Measurements from ENCODE around the gene PIH1D2.

Gene PIH1D2, protein sequence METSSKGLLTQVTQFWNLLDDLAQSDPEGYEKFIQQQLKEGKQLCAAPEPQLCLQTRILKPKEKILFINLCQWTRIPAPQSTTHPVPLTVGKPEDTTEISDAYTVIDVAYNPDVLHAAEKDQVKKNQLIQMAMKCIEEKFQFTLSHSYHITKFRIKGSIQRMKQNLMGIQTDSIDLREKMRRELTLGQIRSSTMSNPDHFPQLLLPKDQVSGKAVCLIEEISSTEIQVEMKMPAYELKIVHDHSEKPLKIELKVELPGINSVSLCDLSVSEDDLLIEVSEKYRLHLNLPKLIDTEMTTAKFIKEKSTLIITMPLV

DNA sequence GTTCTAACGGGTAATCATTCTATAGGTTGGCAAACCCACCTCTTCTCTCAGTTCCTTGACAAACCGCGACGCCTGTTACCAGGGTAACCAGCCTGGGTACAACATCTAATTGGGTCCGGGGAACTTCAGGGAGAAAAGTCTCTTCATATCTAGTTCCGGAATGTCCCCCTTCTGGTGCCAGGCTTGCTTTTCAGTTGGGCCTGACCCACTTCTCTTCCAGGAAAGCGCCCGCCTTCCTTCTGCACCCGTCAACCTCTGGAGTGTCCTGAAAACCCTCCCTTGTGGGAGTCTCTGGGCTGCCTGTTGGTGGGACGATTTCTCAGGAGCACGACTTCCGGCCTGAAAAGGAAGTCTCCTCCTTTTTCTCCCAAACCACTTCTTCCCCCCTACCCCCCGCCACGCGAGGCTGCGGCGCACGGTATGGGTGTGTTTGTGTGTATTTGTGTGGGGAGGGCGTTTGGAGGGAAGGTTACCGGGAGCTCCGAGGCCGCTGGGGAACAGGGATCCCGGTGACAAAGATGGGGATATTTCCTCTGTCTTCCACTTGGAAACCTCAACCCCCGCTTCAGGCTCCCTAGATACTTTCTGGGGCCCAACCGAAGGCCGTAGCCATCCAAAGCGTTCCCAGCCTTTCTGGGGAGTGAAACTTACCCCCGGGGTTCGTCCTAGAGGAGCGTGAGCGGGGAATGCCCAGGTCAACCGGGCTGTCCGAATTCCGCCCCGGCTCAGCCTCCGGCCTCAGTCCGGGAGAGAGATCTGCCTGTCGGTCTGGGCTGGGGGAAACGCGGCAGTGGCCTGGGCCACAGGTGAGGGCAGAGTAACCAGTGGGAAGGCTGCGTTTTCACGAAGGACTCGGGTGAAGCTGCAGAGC is at the start of gene PIH1D2, which contains the start of gene NKAPD1:
Gene PIH1D2, minus strand, starts transcription at position 77 of the 871 bp plus-strand sequence. CDS start 843 bp downstream, outside the sequence.
Gene NKAPD1, plus strand, starts transcription at position 359 of the 871 bp plus-strand sequence. CDS start 1,276 bp downstream, outside the sequence.
- no peak for TF ChIP-seq CTCF (IDR thresholded peaks at IDR 0.05; ENCODE audit: low read depth, low read length)
- no peaks in the 10 kb centered on the region for H3K9me3 ChIP-seq (ENCODE audit: severe bottlenecking)
- peaks cover 33% of the 10 kb centered on the region for H3K36me3 ChIP-seq
- H3K4me3 ChIP-seq (ENCODE audit: low read depth, low read length): peak within 1 kb of the TSS; percentile 80
- H3K27me3 ChIP-seq (ENCODE audit: insufficient read depth, low read depth, severe bottlenecking): no peaks in the 10 kb centered on the region
- H3K27ac ChIP-seq: peak within 1 kb of the TSS; percentile 98
- peak; percentile 76 for DNase-seq

- no peak overlapping the region for H3K27ac ChIP-seq
- no peak for TF ChIP-seq CTCF (IDR thresholded peaks at IDR 0.05; ENCODE audit: low read depth, low read length)
- H3K4me3 ChIP-seq (ENCODE audit: low read depth, low read length): no peak overlapping the region
- DNase-seq: no peak
- no peaks in the 10 kb centered on the region for H3K27me3 ChIP-seq (ENCODE audit: insufficient read depth, low read depth, severe bottlenecking)
- no peaks in the 10 kb centered on the region for H3K9me3 ChIP-seq (ENCODE audit: severe bottlenecking)
- H3K36me3 ChIP-seq: no peaks in the 10 kb centered on the region
Measured at GRCh38 chr11:112123129-112123528, 49.3 kb upstream of the PIH1D2 start.

DNA sequence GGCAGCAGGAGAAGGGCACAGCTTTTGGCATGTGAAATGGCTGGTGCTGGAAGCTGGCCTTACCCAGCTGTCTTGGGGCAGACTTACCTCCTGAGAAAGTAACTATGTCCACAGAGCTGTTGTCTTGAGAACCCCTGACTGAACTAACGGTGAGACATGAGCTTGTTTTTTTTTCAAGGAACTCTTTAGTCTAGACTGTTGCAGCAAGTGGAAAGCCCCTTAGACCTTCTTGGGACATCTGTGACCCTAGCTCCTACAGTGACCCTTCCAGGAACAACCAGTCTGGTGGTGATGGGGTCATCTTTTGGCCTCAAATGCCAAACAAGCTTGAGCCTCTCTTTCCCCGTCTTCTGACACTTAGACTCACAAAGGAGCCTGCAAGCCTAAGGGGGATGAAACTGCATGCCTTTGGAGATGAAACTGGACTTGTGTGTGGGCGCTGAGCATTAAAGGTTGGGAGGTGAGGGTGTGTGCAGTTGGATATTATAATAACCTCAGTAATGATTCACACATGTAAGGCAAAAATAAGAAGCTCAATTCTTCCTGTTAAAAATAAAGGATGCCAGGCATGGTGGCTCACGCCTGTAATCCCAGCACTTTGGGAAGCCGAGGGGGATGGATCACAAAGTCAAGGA is 48.3 kb upstream of the PIH1D2 start:
- no peak overlapping the region for H3K4me3 ChIP-seq (ENCODE audit: low read depth, low read length)
- H3K27ac ChIP-seq: no peak overlapping the region
- H3K36me3 ChIP-seq: no peaks in the 10 kb centered on the region
- TF ChIP-seq CTCF (IDR thresholded peaks at IDR 0.05; ENCODE audit: low read depth, low read length): no peak
- no peaks in the 10 kb centered on the region for H3K9me3 ChIP-seq (ENCODE audit: severe bottlenecking)
- no peaks in the 10 kb centered on the region for H3K27me3 ChIP-seq (ENCODE audit: insufficient read depth, low read depth, severe bottlenecking)
- no peak for DNase-seq

DNA sequence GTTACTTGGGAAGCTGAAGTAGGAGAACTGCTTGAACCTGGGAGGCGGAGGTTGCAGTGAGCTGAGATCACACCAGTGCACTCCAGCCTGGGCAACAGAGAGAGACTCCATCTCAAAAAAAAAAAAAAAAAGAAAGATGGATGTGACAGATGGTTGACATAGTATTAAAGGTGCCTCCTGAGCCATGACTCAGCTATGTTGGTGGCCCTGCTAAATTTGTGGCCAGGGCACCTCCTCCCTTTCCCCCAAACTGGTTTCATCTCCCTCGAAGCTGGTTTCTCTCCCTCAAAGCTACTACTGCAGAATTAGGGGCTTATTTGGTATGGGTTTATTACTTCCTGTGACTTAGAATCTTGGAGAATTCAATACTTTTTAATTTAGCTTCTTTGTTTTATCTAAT is 44.4 kb upstream of the PIH1D2 start:
- no peak overlapping the region for H3K4me3 ChIP-seq (ENCODE audit: low read depth, low read length)
- no peaks in the 10 kb centered on the region for H3K36me3 ChIP-seq
- TF ChIP-seq CTCF (IDR thresholded peaks at IDR 0.05; ENCODE audit: low read depth, low read length): no peak
- no peak for DNase-seq
- no peak overlapping the region for H3K27ac ChIP-seq
- no peaks in the 10 kb centered on the region for H3K9me3 ChIP-seq (ENCODE audit: severe bottlenecking)
- H3K27me3 ChIP-seq (ENCODE audit: insufficient read depth, low read depth, severe bottlenecking): no peaks in the 10 kb centered on the region

GRCh38 chr11:112115386-112115785 is 41.6 kb upstream of the PIH1D2 start:
- Histone ChIP-seq H3K36me3 (no peaks in the 10 kb centered on the region), H3K4me3 (ENCODE audit: low read depth, low read length) (no peak overlapping the region), H3K27me3 (ENCODE audit: insufficient read depth, low read depth, severe bottlenecking) (no peaks in the 10 kb centered on the region), H3K9me3 (ENCODE audit: severe bottlenecking) (no peaks in the 10 kb centered on the region), H3K27ac (no peak overlapping the region)
- no peak for TF ChIP-seq CTCF (IDR thresholded peaks at IDR 0.05; ENCODE audit: low read depth, low read length)
- no peak for DNase-seq
